ENCODE data around the gene IFNL2. TPM values are rescaled to one million over a fixed set of nuclear protein-coding genes. Genes with fewer than 3 reads are reported as not detected.
A peak's percentile ranks its signal among the peaks of the same experiment; 100 is the strongest.

Gene IFNL2
- total and polyA plus RNA-seq, 9 of the 15 experiments (the other 6 are each of a cell fraction or from before 2014, with no cell fraction given) = not detected

DNA sequence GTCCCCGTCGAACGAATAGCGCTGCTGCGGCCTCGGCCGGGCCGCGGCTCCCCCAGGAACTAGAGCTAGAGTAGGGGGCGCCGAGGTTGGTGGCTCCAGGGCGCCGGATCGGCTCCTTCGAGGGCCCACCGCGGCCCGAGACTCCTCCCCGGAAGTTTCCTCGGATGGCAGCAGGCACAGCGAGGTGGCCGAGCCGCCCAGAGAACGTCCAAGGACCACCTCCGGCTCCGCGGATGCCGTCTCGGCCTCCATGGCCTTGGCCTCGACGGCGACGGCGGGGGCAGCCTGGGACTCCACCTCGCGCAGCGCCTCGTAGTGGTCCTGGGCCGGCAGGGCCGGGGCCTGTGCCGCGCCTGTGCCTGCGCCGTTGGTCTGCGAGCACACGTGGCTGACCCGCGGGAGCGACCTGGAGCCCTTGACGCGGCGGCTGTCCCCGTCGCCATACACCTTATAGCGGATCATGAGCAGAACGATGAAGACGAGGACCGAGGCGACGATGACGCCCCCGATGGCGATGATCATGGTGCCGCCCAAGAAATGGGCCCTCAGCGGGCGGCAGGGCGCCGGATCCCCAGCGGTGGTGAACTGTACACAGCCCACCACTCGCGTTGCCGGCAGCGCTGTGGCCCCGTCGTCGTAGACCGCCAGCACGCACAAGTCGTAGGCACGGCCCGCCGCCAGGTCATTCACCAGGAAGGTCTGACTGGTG is 39.8 kb downstream of the IFNL2 start:
- WGBS (ENCODE audit: insufficient coverage, low coverage, missing lambda C conversion rate) = 99% methylated on average over 41 of the region's 82 CpGs
- no TSS peak for BruUV-seq (replicated peaks)
- H3K9me1 ChIP-seq (ENCODE audit: control insufficient read depth, insufficient read depth, low read length) = no peaks in the 10 kb centered on the region
- POLR2A ChIA-PET = interaction anchor here (0.6 to 1.5 kb wide), 2 partner anchors 8 to 70 kb away, joined by 3 to 6 read pairs; no protein-coding TSS in a partner anchor
- TF ChIP-seq RBFOX2 (IDR thresholded peaks at IDR 0.05; ENCODE audit: low read depth, low read length) (0 out of 2 replicates have a peak, but pooled peaks have one; percentile 13), GTF2A2 (tag; IDR thresholded peaks at IDR 0.05) (no peak)
- TF ChIP-seq, protein P1, sequence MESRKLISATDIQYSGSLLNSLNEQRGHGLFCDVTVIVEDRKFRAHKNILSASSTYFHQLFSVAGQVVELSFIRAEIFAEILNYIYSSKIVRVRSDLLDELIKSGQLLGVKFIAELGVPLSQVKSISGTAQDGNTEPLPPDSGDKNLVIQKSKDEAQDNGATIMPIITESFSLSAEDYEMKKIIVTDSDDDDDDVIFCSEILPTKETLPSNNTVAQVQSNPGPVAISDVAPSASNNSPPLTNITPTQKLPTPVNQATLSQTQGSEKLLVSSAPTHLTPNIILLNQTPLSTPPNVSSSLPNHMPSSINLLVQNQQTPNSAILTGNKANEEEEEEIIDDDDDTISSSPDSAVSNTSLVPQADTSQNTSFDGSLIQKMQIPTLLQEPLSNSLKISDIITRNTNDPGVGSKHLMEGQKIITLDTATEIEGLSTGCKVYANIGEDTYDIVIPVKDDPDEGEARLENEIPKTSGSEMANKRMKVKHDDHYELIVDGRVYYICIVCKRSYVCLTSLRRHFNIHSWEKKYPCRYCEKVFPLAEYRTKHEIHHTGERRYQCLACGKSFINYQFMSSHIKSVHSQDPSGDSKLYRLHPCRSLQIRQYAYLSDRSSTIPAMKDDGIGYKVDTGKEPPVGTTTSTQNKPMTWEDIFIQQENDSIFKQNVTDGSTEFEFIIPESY (CRISPR knock-in tag; IDR thresholded peaks at IDR 0.05) = peak; percentile 96
- H3K4me1 ChIP-seq (replicated peaks in 1 of 2; ENCODE audit: control insufficient read depth in 2 of 2, insufficient read depth in 2 of 2, low read length in 2 of 2) = peaks cover 40 to 43% of the 10 kb centered on the region in 2 experiments
- no peaks in the 10 kb centered on the region for H3K27me3 ChIP-seq (ENCODE audit: control insufficient read depth in 2 of 2, insufficient read depth in 2 of 2, low read length in 2 of 2)
- no peak overlapping the region for H3K4me3 ChIP-seq
- FAIRE-seq = no peak
- ATAC-seq = no peak
- no peak overlapping the region for H3K4me2 ChIP-seq (ENCODE audit: insufficient read depth, low read length)
- CTCF ChIA-PET (ENCODE audit: low intra/inter-chr PET ratio) = interaction anchor here (0.6 kb wide), 1 partner anchor 20 kb away, joined by 3 read pairs; no protein-coding TSS in a partner anchor
- intact Hi-C loops (cut with micrococcal nuclease) = loop anchor here (10.0 kb wide), 1 partner anchor 53 kb away; no protein-coding TSS in a partner anchor
- H3K9ac ChIP-seq (ENCODE audit: insufficient read depth in 1 of 2, low read depth in 2 of 2, low read length in 2 of 2) = no peak overlapping the region
- DNase-seq (ENCODE audit: extremely low read depth in 1 of 4, low spot score in 3 of 4) = peak in 1 of 4 experiments; percentile 4
- no peaks in the 10 kb centered on the region for H3K9me3 ChIP-seq (replicated peaks; ENCODE audit: control insufficient read depth, insufficient read depth, low read depth, low read length)
- H4K20me1 ChIP-seq (replicated peaks; ENCODE audit: control insufficient read depth, insufficient read depth, low read length) = no peaks in the 10 kb centered on the region
- H3K79me2 ChIP-seq (ENCODE audit: control insufficient read depth, insufficient read depth, low read length) = peaks cover 15% of the 10 kb centered on the region
- H3K36me3 ChIP-seq (ENCODE audit: control insufficient read depth, insufficient read depth, low read length) = peaks cover 29% of the 10 kb centered on the region; the same call in 1 of the 3 replicates
- H3K27ac ChIP-seq (ENCODE audit: extremely low read depth, low read depth, low read length) = no peak overlapping the region
- H2AFZ ChIP-seq (ENCODE audit: low read depth, low read length) = no peak overlapping the region
- in situ Hi-C loops (cut with MboI) = no loop called here

Measured in K562 (cell line).